OCI-LY7 (cell line): Measurements from ENCODE around the gene SCFD2. TPM values are rescaled to one million over a fixed set of nuclear protein-coding genes. Genes with fewer than 3 reads are reported as not detected.

Source experiments
- BruUV-seq: library from RNA; stranded (reverse); fragments of 400-500 nt; replicated peaks from 2 replicates; lab custom pipeline; 2021; lab: Mats Ljungman, UMichigan
- CTCF ChIA-PET: fragments of 300-600 bp; sonication (Branson Sonifier 250); formaldehyde crosslinking; loops from one replicate; lab custom pipeline; 2022; ENCODE audit warnings: antibody characterized with exemption; ENCODE audit not compliant: unreplicated experiment; lab: Charles Lee
- POLR2A ChIA-PET: fragments of 300-600 bp; sonication (Branson Sonifier 250); formaldehyde crosslinking; loops from one replicate; lab custom pipeline; 2022; ENCODE audit warnings: antibody characterized with exemption; lab: Charles Lee
- DNase-seq: peaks from one replicate; pipeline ENCODE4 v3.0.0-alpha.2; 2015; ENCODE audit warnings: low spot score
- H2AFZ ChIP-seq: fragments of 200-600 bp; sonication (generic), shearing (Covaris generic); 2 replicates; pipeline ENCODE4 v1.6.1; 2014; ENCODE audit warnings: mild to moderate bottlenecking, antibody characterized with exemption, low read length, moderate library complexity
- H3K27ac ChIP-seq: fragments of 200-600 bp; sonication (generic); 2 replicates; pipeline ENCODE4 v1.5.1; 2014; ENCODE audit warnings: mixed run types, low read depth, mild to moderate bottlenecking, moderate library complexity, low read length, inconsistent platforms; ENCODE audit not compliant: poor library complexity, severe bottlenecking
- H3K36me3 ChIP-seq: fragments of 200-600 bp; sonication (generic); 2 replicates; pipeline ENCODE4 v1.6.1; 2014; ENCODE audit warnings: mild to moderate bottlenecking, antibody characterized with exemption, low read length, moderate library complexity, mixed read lengths; ENCODE audit not compliant: insufficient read depth
- H3K4me1 ChIP-seq: fragments of 200-600 bp; sonication (generic); 2 replicates; pipeline ENCODE4 v1.5.1; 2014; ENCODE audit warnings: mild to moderate bottlenecking, low read length; ENCODE audit not compliant: insufficient read depth, poor library complexity, severe bottlenecking
- H3K4me2 ChIP-seq: fragments of 200-600 bp; sonication (generic); 2 replicates; pipeline ENCODE4 v1.6.1; 2014; ENCODE audit warnings: mild to moderate bottlenecking, low read length
- H3K4me3 ChIP-seq: fragments of 200-600 bp; sonication (generic); 2 replicates; pipeline ENCODE4 v1.5.1; 2014; ENCODE audit warnings: mild to moderate bottlenecking, low read depth, low read length; ENCODE audit not compliant: poor library complexity, severe bottlenecking
- H3K79me2 ChIP-seq: fragments of 200-600 bp; sonication (generic); 2 replicates; pipeline ENCODE4 v1.6.1; 2016; ENCODE audit warnings: low read depth, mild to moderate bottlenecking, low read length, moderate library complexity, mixed read lengths; ENCODE audit not compliant: insufficient read depth
- H3K9me2 ChIP-seq: fragments of 200-600 bp; sonication (generic); 2 replicates; pipeline ENCODE4 v1.6.1; 2016; ENCODE audit warnings: mild to moderate bottlenecking, low read length, mixed read lengths; ENCODE audit not compliant: insufficient read depth
- H3K9me3 ChIP-seq: fragments of 200-600 bp; sonication (generic); 2 replicates; pipeline ENCODE4 v1.6.1; 2014; ENCODE audit warnings: mild to moderate bottlenecking, mixed run types, low read length, mixed read lengths
- H4K20me1 ChIP-seq: fragments of 200-600 bp; sonication (generic); 2 replicates; pipeline ENCODE4 v1.6.1; 2014; ENCODE audit warnings: mild to moderate bottlenecking, antibody characterized with exemption, low read length, moderate library complexity, mixed read lengths; ENCODE audit not compliant: insufficient read depth
- EZH2phosphoT487 ChIP-seq: fragments of 200-600 bp; sonication (generic); IDR thresholded peaks from 2 replicates; pipeline ENCODE4 v1.6.1; 2018; ENCODE audit warnings: low read depth, borderline replicate concordance, mild to moderate bottlenecking, mixed run types, antibody characterized with exemption, low read length, moderate library complexity, mixed read lengths
- intact Hi-C: fragments of 100-400 bp; cut with micrococcal nuclease; formaldehyde crosslinking; loops from one replicate; pipeline ENCODE4 v1.10.0; 2022; ENCODE audit not compliant: unreplicated experiment
- total RNA-seq, 2 experiments: library from RNA; depleted of rRNA in 1 of 2; stranded (reverse); fragments of >200 nt in 1 of 2; shearing (Covaris generic) in 1 of 2; gene quantifications; 2 replicates each; pipeline ENCODE4 v1.2.3, GENCODE V29; 2014 to 2022
- TF ChIP-seq, protein P1 (sequence below): fragments of 200-600 bp; sonication (generic); conservative IDR thresholded peaks from 2 replicates; pipeline ENCODE4 v1.5.1; 2014; ENCODE audit warnings: mild to moderate bottlenecking, antibody characterized with exemption, low read length, moderate library complexity, mixed read lengths

The SCFD2 gene
- total RNA-seq, 2 experiments from 2014 or later, result 27.2 to 52.0 TPM

DNA sequence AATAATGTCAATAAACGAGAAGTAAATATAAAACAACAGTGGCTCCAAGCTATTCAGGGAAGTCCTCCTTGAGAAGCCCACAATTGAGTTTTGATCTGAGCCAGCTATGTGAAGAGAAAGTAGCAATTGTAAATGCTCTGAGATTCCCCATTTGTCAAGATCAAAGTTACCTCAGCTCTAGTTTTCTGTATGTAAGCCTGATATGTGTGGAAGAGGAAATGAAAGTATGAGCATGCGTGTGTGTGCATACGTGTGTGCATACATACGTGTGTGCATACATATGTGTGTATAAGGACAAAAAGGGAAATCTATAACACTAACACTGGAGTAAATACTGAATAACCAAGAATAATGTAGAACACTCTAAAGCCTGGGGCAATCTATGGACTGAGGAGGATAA lies 130.3 kb downstream of the SCFD2 start:
- intact Hi-C loops, result no loop called here
- CTCF ChIA-PET, result no interaction called here

DNA sequence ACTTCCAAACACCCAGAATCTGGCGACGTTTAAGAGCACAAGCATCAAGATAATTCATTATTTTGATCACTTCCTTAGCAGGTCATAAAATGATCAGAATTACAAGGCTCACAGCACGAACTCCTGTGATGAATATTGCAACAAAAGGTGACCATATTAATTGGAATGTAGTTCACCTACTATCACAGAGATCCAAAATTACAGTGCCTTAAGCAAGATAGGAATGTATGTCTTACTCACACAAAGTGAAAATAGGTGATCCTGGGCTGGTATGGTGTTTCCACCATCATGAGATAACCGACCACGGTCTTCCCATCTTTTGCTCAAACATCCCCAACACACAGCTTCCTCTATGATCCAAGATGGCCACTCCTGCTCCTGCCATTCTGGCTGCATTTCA lies 131.2 kb downstream of the SCFD2 start:
- TF ChIP-seq, protein P1, sequence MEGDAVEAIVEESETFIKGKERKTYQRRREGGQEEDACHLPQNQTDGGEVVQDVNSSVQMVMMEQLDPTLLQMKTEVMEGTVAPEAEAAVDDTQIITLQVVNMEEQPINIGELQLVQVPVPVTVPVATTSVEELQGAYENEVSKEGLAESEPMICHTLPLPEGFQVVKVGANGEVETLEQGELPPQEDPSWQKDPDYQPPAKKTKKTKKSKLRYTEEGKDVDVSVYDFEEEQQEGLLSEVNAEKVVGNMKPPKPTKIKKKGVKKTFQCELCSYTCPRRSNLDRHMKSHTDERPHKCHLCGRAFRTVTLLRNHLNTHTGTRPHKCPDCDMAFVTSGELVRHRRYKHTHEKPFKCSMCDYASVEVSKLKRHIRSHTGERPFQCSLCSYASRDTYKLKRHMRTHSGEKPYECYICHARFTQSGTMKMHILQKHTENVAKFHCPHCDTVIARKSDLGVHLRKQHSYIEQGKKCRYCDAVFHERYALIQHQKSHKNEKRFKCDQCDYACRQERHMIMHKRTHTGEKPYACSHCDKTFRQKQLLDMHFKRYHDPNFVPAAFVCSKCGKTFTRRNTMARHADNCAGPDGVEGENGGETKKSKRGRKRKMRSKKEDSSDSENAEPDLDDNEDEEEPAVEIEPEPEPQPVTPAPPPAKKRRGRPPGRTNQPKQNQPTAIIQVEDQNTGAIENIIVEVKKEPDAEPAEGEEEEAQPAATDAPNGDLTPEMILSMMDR, result no peak
- TF ChIP-seq EZH2phosphoT487, result no peak
- no peak overlapping the region for H3K4me3 ChIP-seq
- ChIA-PET CTCF (no interaction called here), POLR2A (no interaction called here)
- no peaks in the 10 kb centered on the region for H3K9me3 ChIP-seq
- no peak overlapping the region for H2AFZ ChIP-seq
- no peak overlapping the region for H3K27ac ChIP-seq
- DNase-seq, result no peak
- no peak overlapping the region for H3K4me2 ChIP-seq
- no TSS peak for BruUV-seq
- H3K36me3 ChIP-seq, result no peaks in the 10 kb centered on the region
- no peaks in the 10 kb centered on the region for H3K9me2 ChIP-seq
- H4K20me1 ChIP-seq, result no peaks in the 10 kb centered on the region
- no peaks in the 10 kb centered on the region for H3K4me1 ChIP-seq
- intact Hi-C loops, result no loop called here
- no peaks in the 10 kb centered on the region for H3K79me2 ChIP-seq

More for the DNA sequence above, 130.3 kb downstream of the SCFD2 start:
- no peaks in the 10 kb centered on the region for H3K36me3 ChIP-seq
- H3K27ac ChIP-seq, result no peak overlapping the region
- H3K9me2 ChIP-seq, result no peaks in the 10 kb centered on the region
- POLR2A ChIA-PET, result no interaction called here
- no TSS peak for BruUV-seq
- no peak overlapping the region for H3K4me3 ChIP-seq
- H3K4me1 ChIP-seq, result no peaks in the 10 kb centered on the region
- no peaks in the 10 kb centered on the region for H3K79me2 ChIP-seq
- H2AFZ ChIP-seq, result no peak overlapping the region
- no peak for DNase-seq
- H3K9me3 ChIP-seq, result no peaks in the 10 kb centered on the region
- H3K4me2 ChIP-seq, result no peak overlapping the region
- TF ChIP-seq, protein P1, result no peak
- no peak for TF ChIP-seq EZH2phosphoT487
- H4K20me1 ChIP-seq, result no peaks in the 10 kb centered on the region

DNA sequence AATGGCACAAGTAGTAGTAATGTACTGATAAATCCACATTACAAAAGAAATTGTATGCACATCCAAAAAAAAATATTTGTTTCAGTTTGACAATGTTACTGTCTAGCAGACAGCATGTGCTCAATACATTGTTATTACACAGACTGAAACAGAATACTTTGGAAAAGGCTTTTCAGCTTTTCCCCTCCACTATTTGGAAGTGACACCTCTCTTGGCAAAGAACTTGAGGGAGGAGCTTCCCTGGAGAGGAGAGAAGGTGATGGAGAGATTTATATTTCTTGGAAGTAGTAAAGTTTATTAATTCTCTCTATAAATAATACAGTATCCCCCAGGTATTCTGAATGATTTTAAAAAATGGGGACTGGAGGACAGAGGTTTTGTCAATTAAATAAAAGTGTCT lies 131.8 kb downstream of the SCFD2 start:
- intact Hi-C loops, result no loop called here
- no peak overlapping the region for H3K4me3 ChIP-seq
- H2AFZ ChIP-seq, result no peak overlapping the region
- no TSS peak for BruUV-seq
- TF ChIP-seq EZH2phosphoT487, result no peak
- TF ChIP-seq, protein P1, result no peak
- DNase-seq, result no peak
- CTCF ChIA-PET, result no interaction called here
- no peaks in the 10 kb centered on the region for H3K36me3 ChIP-seq
- H3K27ac ChIP-seq, result no peak overlapping the region
- POLR2A ChIA-PET, result no interaction called here
- no peaks in the 10 kb centered on the region for H3K9me3 ChIP-seq
- H3K9me2 ChIP-seq, result no peaks in the 10 kb centered on the region
- no peaks in the 10 kb centered on the region for H3K4me1 ChIP-seq
- H3K4me2 ChIP-seq, result no peak overlapping the region
- H3K79me2 ChIP-seq, result no peaks in the 10 kb centered on the region
- no peaks in the 10 kb centered on the region for H4K20me1 ChIP-seq
